HCEC 1CT (cell line): ENCODE results near the gene CLCA1.

ENCODE experiments used
- DNase-seq: peaks from one replicate; pipeline ENCODE4 v3.0.0-alpha.2; 2017

The CLCA1 gene, protein sequence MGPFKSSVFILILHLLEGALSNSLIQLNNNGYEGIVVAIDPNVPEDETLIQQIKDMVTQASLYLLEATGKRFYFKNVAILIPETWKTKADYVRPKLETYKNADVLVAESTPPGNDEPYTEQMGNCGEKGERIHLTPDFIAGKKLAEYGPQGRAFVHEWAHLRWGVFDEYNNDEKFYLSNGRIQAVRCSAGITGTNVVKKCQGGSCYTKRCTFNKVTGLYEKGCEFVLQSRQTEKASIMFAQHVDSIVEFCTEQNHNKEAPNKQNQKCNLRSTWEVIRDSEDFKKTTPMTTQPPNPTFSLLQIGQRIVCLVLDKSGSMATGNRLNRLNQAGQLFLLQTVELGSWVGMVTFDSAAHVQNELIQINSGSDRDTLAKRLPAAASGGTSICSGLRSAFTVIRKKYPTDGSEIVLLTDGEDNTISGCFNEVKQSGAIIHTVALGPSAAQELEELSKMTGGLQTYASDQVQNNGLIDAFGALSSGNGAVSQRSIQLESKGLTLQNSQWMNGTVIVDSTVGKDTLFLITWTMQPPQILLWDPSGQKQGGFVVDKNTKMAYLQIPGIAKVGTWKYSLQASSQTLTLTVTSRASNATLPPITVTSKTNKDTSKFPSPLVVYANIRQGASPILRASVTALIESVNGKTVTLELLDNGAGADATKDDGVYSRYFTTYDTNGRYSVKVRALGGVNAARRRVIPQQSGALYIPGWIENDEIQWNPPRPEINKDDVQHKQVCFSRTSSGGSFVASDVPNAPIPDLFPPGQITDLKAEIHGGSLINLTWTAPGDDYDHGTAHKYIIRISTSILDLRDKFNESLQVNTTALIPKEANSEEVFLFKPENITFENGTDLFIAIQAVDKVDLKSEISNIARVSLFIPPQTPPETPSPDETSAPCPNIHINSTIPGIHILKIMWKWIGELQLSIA

GRCh38 chr1:86468501-86468977 lies at the start of gene CLCA1:
TSS of gene CLCA1 (plus strand) at chr1:86468927. CDS start at chr1:86468972, 45 bp downstream.
- no peak for DNase-seq

- DNase-seq, result peak; percentile 44
Measured at GRCh38 chr1:86419277-86419903, 49.3 kb upstream of the CLCA1 start.

DNA sequence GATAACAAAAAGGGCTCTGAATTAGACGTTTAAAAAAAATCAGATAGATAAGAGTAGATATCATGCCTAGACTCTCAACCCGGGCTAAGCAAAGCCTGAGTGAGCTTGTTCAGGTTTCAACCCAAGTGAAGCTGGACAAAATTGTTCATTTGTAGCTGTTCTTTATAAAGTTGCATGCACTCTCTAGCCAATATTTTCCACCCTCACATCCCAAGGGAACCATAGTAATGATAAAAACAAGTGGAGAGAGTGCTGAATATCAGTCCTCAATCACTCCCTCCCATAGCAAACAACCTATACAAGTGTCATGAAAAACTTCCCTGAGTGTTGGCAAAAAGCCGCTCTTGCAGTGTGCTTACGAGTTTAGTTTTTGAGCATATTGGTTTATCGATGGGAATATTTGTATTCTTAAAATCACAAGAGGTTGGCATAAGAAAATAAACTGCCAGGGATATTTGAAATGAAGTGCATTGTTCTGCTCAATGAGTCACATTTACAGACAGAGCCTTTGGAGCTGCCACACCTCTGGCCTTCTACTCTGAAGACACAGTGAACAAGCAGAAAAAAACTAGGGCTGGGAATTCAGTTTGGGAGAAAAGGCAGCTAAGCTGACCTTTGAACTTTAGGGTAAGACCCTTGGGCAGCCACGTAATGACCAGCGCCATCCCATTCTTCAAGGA lies 47.0 kb upstream of the CLCA1 start:
- no peak for DNase-seq

- DNase-seq, result no peak
Measured at GRCh38 chr1:86423473-86423872, 45.3 kb upstream of the CLCA1 start.

DNA sequence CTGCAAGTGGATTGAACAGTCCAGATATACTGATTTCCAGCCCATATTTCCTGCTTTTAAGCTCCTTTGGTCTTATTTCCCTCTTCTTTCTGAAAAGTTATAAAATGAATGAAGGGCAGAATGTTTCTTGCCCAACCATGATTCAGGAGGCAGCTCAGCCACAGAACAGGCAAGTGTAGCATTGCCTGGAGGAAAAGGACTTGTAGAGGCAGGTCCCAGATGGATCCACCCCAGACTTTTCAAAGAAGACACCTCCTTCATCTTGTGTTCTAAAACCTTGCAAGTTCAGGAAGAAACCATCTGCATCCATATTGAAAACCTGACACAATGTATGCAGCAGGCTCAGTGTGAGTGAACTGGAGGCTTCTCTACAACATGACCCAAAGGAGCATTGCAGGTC lies 44.9 kb upstream of the CLCA1 start, which contains the start of gene CLCA2:
Gene CLCA2, plus strand, starts transcription at position 299 of the 400 bp plus-strand sequence. Its CDS starts 77 bp downstream, at position 376.
- DNase-seq, result no peak

- no peak for DNase-seq
Measured at GRCh38 chr1:86429122-86429725, 39.5 kb upstream of the CLCA1 start.

DNA sequence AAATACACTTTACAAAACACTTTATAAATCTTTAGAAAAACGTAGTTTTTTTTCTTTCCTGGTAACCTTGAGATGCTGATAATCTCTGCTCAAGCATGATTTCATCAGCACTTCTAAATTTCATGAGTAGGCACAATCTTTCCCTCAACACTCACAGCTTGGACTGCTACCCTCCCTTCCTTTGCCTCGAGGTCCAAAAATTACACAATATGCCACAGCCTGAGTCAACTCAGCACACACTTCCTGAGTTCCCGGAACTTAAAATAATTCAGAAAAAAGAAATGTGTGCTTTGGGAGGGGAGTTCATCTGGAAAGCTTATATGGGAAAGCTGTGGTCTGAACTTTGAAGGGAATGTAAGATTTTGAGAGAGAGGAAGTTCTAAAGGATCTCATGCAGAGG lies 38.9 kb upstream of the CLCA1 start:
- peak; percentile 96 for DNase-seq

DNA sequence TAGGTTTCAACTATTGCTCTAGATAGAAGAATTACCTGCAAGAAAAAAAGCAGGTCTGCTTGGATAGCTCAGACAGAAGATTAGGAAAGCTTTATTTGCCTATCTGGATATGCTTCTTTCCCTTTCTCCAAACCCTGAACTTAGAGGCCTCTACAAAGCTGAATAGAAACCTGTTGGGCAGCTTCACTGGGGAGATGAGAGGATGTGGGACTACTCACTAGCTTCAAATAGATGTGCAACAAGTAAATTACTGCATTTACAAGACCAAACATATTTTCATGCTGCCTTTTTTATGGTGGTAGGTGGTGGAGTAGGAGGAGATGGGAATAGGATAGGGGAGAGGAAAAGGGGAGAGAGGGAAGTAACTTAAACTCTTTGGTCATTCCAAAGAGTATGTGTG lies 38.4 kb upstream of the CLCA1 start:
- DNase-seq, result no peak

GRCh38 chr1:86434059-86434458 lies 34.7 kb upstream of the CLCA1 start:
- DNase-seq, result no peak

- no peak for DNase-seq
Measured at GRCh38 chr1:86435327-86435726, 33.4 kb upstream of the CLCA1 start.

- no peak for DNase-seq
Measured at GRCh38 chr1:86436041-86436440, 32.7 kb upstream of the CLCA1 start.

DNA sequence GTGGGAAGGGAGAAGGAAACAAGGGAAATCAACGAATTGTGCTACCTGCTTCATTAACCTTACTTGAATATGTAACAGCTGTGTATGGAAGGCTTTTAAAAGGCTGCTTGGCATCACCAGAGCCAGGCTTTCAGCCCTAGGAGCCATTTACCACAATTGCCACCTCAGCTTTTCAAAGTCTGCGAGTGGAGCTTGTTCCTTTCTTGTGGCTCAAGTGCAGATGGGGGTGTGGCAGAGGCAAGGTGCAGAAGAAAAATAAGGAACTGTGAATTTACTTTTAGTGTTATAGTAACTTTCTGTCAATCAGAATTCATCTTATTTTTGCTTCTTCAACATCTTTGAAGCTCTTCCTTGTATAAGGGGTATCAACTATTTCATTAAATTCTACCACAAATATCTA lies 27.1 kb upstream of the CLCA1 start:
- DNase-seq, result no peak

DNA sequence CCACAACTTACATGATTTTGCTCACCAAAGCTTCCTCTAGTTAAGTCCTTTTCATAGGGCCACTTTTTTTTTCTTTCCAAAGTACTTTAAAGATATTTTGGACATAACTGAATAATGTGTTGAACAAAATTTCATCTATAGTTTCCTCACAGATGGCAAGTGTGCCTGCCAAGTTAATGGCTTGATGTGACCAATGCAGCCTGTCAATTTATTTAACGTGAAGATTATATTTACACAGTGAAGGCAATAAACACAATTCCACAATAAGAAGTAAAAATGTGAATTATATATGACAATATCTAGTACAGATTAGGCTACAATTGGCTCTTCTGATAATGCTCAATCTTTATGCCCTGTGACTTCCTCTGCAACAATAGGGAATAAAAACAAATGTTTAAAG lies 26.7 kb upstream of the CLCA1 start:
- DNase-seq, result no peak

GRCh38 chr1:86445919-86446318 lies 22.8 kb upstream of the CLCA1 start:
- DNase-seq, result no peak

GRCh38 chr1:86447198-86447790 lies 21.4 kb upstream of the CLCA1 start:
- no peak for DNase-seq

DNA sequence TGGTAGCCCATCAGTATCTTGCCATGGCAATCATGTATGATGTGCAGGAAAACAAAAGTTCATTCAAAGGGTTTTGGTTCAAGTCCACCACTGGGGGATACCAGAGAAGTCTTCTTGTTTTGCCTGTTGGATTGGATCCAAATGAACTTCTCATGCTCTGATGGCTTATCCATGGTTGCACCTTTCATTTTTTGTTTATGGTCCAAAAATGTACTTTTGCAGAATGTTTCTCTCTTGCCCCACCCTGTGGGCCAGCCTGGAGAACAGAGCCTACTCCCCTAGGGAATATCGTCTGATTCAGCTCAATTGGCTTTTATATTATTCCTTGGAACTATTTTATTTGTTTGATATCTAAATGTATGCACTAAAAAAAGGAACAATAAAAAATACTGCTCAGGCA lies 20.1 kb upstream of the CLCA1 start:
- DNase-seq, result no peak

- no peak for DNase-seq
Measured at GRCh38 chr1:86449103-86449502, 19.6 kb upstream of the CLCA1 start.

- DNase-seq, result no peak
Measured at GRCh38 chr1:86450847-86451246, 17.9 kb upstream of the CLCA1 start.

DNA sequence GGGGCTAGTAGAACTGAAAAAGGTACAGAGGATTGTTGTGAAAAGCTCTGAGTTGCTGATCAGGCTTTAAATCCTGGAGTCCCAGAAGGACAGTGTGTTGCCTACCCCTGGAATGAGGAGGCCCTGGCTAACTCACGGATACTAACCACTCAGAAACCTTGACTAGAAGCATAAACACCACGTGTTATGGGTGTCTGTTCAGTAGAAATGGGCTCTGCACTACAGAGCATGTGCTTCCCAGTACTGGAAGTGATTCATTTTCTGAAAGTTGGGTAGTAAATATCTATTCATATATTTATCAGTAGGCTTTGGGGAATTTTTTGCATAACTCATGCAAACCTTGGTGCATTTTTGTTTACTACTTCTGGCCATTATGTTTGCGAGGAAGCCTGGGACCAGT lies 15.1 kb upstream of the CLCA1 start:
- DNase-seq, result no peak

GRCh38 chr1:86455073-86455472 lies 13.7 kb upstream of the CLCA1 start:
- DNase-seq, result no peak

DNA sequence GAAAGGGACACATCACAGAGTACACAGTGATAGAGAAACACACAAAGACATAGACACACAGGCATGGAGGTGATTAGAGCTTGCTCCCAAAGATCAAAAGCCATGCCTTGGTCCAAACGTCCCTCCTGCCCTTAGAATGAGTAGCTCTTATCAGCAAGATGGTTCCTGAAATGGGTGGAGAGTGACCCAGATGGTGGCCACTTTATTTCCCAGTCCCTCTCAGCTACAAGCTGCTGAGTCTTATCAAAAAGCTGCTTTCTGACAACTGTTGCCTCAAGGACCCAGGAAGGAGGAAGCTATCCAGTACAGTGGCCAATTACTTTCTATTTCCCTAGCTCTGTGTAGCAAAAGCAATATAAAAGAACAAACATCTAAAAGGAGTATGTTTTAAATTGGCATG lies 7.7 kb upstream of the CLCA1 start:
- no peak for DNase-seq

GRCh38 chr1:86461482-86461881 lies 7.2 kb upstream of the CLCA1 start:
- DNase-seq, result no peak
